Mucosa of rectum (tissue), 2 donors: Measurements from ENCODE around the gene RNH1.

ENCODE experiments used
- H3K27ac ChIP-seq, 2 donors: one replicate each; pipeline ENCODE4 v1.7.0; 2013; ENCODE audit warnings: inconsistent platforms in 2 of 2, low read depth in 2 of 2, low read length in 2 of 2
- H3K27me3 ChIP-seq, 2 donors: one replicate each; pipeline ENCODE4 v1.7.0; 2013; ENCODE audit warnings: low read length in 2 of 2; ENCODE audit not compliant: control insufficient read depth in 2 of 2, insufficient read depth in 2 of 2
- H3K36me3 ChIP-seq, 2 donors: one replicate each; pipeline ENCODE4 v1.7.0; 2013; ENCODE audit warnings: low read length in 2 of 2; ENCODE audit not compliant: control insufficient read depth in 2 of 2, insufficient read depth in 2 of 2
- H3K4me1 ChIP-seq, 2 donors: one replicate each; pipeline ENCODE4 v1.7.0; 2013; ENCODE audit warnings: low read length in 2 of 2, mild to moderate bottlenecking in 1 of 2; ENCODE audit not compliant: control insufficient read depth in 2 of 2, insufficient read depth in 2 of 2
- H3K4me3 ChIP-seq, 2 donors: one replicate each; pipeline ENCODE4 v1.7.0; 2013; ENCODE audit warnings: low read length in 2 of 2
- H3K9ac ChIP-seq, 2 donors: one replicate each; pipeline ENCODE4 v1.7.0; 2013; ENCODE audit warnings: low read length in 2 of 2, low read depth in 1 of 2, mild to moderate bottlenecking in 1 of 2
- H3K9me3 ChIP-seq, 2 donors: one replicate each; pipeline ENCODE4 v1.7.0; 2013; ENCODE audit warnings: low read length in 2 of 2; ENCODE audit not compliant: control insufficient read depth in 2 of 2
- donor health status: healthy.
- donor health status: Normal muscosa, but diverticular disease.

The RNH1 gene

GRCh38 chr11:504053-504993 is 2.7 kb downstream of the RNH1 start:
- Histone ChIP-seq H3K36me3 (peaks cover 12 to 25% of the 10 kb centered on the region in 2 donors), H3K27ac (peak overlapping the region; percentile 52 to 68), H3K27me3 (no peaks in the 10 kb centered on the region), H3K4me1 (peaks cover 26 to 33% of the 10 kb centered on the region in 2 donors), H3K4me3 (peak overlapping the region; percentile 59 to 65), H3K9me3 (no peaks in the 10 kb centered on the region), H3K9ac (peak overlapping the region; percentile 38 to 63)

GRCh38 chr11:503179-503981 is 3.7 kb downstream of the RNH1 start:
- Histone ChIP-seq H3K4me1 (peaks cover 26 to 33% of the 10 kb centered on the region in 2 donors), H3K9ac (peak overlapping the region; percentile 38 to 63), H3K27me3 (no peaks in the 10 kb centered on the region), H3K9me3 (no peaks in the 10 kb centered on the region), H3K4me3 (peak overlapping the region; percentile 51 to 59), H3K27ac (peak overlapping the region; percentile 48 to 68), H3K36me3 (peaks cover 21 to 31% of the 10 kb centered on the region in 2 donors)

- H3K4me3 ChIP-seq: no peak overlapping the region
- H3K9me3 ChIP-seq: no peaks in the 10 kb centered on the region
- no peak overlapping the region for H3K9ac ChIP-seq
- no peaks in the 10 kb centered on the region for H3K27me3 ChIP-seq
- no peak overlapping the region for H3K27ac ChIP-seq
- peaks cover 29 to 39% of the 10 kb centered on the region in 2 donors for H3K36me3 ChIP-seq
- H3K4me1 ChIP-seq: peaks cover 26 to 30% of the 10 kb centered on the region in 2 donors
Observed at GRCh38 chr11:502288-503178, 4.5 kb downstream of the RNH1 start.

- no peaks in the 10 kb centered on the region for H3K27me3 ChIP-seq
- peaks cover 37 to 47% of the 10 kb centered on the region in 2 donors for H3K36me3 ChIP-seq
- no peak overlapping the region for H3K4me3 ChIP-seq
- no peaks in the 10 kb centered on the region for H3K9me3 ChIP-seq
- no peak overlapping the region for H3K27ac ChIP-seq
- H3K9ac ChIP-seq: no peak overlapping the region
- peaks cover 26 to 27% of the 10 kb centered on the region in 2 donors for H3K4me1 ChIP-seq
Observed at GRCh38 chr11:501683-502287, 5.3 kb downstream of the RNH1 start.

GRCh38 chr11:501001-501682 is 5.9 kb downstream of the RNH1 start:
- no peak overlapping the region for H3K27ac ChIP-seq

GRCh38 chr11:499201-500076 is 7.6 kb downstream of the RNH1 start:
- H3K4me3 ChIP-seq: no peak overlapping the region
- H3K36me3 ChIP-seq: peaks cover 50 to 56% of the 10 kb centered on the region in 2 donors
- H3K27ac ChIP-seq: no peak overlapping the region
- peaks cover 9% of the 10 kb centered on the region in 2 donors for H3K4me1 ChIP-seq
- H3K9ac ChIP-seq: no peak overlapping the region
- no peaks in the 10 kb centered on the region for H3K9me3 ChIP-seq
- no peaks in the 10 kb centered on the region for H3K27me3 ChIP-seq

More at GRCh38 chr11:501001-501682, 5.9 kb downstream of the RNH1 start:
- Histone ChIP-seq H3K9ac (no peak overlapping the region), H3K9me3 (no peaks in the 10 kb centered on the region), H3K4me1 (peaks cover 24 to 25% of the 10 kb centered on the region in 2 donors), H3K4me3 (no peak overlapping the region), H3K36me3 (peaks cover 37 to 48% of the 10 kb centered on the region in 2 donors), H3K27me3 (no peaks in the 10 kb centered on the region)

- Histone ChIP-seq H3K27me3 (no peaks in the 10 kb centered on the region), H3K9me3 (no peaks in the 10 kb centered on the region), H3K27ac (no peak overlapping the region), H3K36me3 (peaks cover 53 to 61% of the 10 kb centered on the region in 2 donors), H3K4me1 (peaks cover 3 to 4% of the 10 kb centered on the region in 2 donors), H3K4me3 (no peak overlapping the region), H3K9ac (no peak overlapping the region)
Observed at GRCh38 chr11:498297-499181, 8.5 kb downstream of the RNH1 start.
